TTC549 (cell line): ENCODE results near the gene ESRRB.

ENCODE experiments used
- FAIRE-seq: peaks from 2 replicates; lab custom pipeline; 2012; peaks lifted over from hg19 to GRCh38; lab: Jason Lieb, UNC

ESRRB gene

GRCh38 chr14:76375947-76376404, at the start of gene ESRRB:
Gene ESRRB (plus strand): TSS chr14:76376137. CDS start chr14:76376402, 265 bp downstream.
- no peak for FAIRE-seq

GRCh38 chr14:76326918-76327689, 48.8 kb upstream of the ESRRB start:
- FAIRE-seq: no peak

- no peak for FAIRE-seq
Measured at GRCh38 chr14:76328457-76329137, 47.3 kb upstream of the ESRRB start.

- FAIRE-seq: no peak
Measured at GRCh38 chr14:76329154-76329928, 46.6 kb upstream of the ESRRB start.

GRCh38 chr14:76329951-76330350, 46.0 kb upstream of the ESRRB start:
- FAIRE-seq: no peak

- no peak for FAIRE-seq
Measured at GRCh38 chr14:76330411-76331327, 45.3 kb upstream of the ESRRB start.

- no peak for FAIRE-seq
Measured at GRCh38 chr14:76331328-76332011, 44.5 kb upstream of the ESRRB start.

- no peak for FAIRE-seq
Measured at GRCh38 chr14:76333664-76334063, 42.3 kb upstream of the ESRRB start.

- no peak for FAIRE-seq
Measured at GRCh38 chr14:76334316-76334715, 41.6 kb upstream of the ESRRB start.

- no peak for FAIRE-seq
Measured at GRCh38 chr14:76336876-76337275, 39.1 kb upstream of the ESRRB start.

GRCh38 chr14:76337635-76338545, 38.0 kb upstream of the ESRRB start:
- no peak for FAIRE-seq

- FAIRE-seq: no peak
Measured at GRCh38 chr14:76339728-76340615, 36.0 kb upstream of the ESRRB start.

- no peak for FAIRE-seq
Measured at GRCh38 chr14:76343386-76343785, 32.6 kb upstream of the ESRRB start.

- FAIRE-seq: no peak
Measured at GRCh38 chr14:76346391-76347160, 29.4 kb upstream of the ESRRB start.

- FAIRE-seq: no peak
Measured at GRCh38 chr14:76348898-76349297, 27.0 kb upstream of the ESRRB start.

GRCh38 chr14:76349993-76350392, 25.9 kb upstream of the ESRRB start:
- no peak for FAIRE-seq

- no peak for FAIRE-seq
Measured at GRCh38 chr14:76350671-76351070, 25.3 kb upstream of the ESRRB start.

- no peak for FAIRE-seq
Measured at GRCh38 chr14:76351941-76352340, 24.0 kb upstream of the ESRRB start.
